GM19438 (cell line): Measurements from ENCODE around the gene SH3GL1.

Experiments used
- ATAC-seq: cut with Tn5 transposase; IDR thresholded peaks from one replicate; pipeline ENCODE4 v1.9.1; 2021; ENCODE audit warnings: low read depth; ENCODE audit not compliant: unreplicated experiment

Gene SH3GL1

GRCh38 chr19:4432918-4433506 lies 32.7 kb upstream of the SH3GL1 start:
- no peak for ATAC-seq

GRCh38 chr19:4431808-4432674 lies 31.7 kb upstream of the SH3GL1 start:
- ATAC-seq, result no peak

- no peak for ATAC-seq
These were observed 30.9 kb upstream of the SH3GL1 start for GRCh38 chr19:4431296-4431695.

- ATAC-seq, result no peak
These were observed 30.4 kb upstream of the SH3GL1 start for GRCh38 chr19:4430760-4431159.

GRCh38 chr19:4429771-4430171 lies 29.4 kb upstream of the SH3GL1 start:
- no peak for ATAC-seq

GRCh38 chr19:4429256-4429655 lies 28.9 kb upstream of the SH3GL1 start:
- ATAC-seq, result no peak

GRCh38 chr19:4428326-4428975 lies 28.1 kb upstream of the SH3GL1 start:
- no peak for ATAC-seq

- ATAC-seq, result no peak
These were observed 25.2 kb upstream of the SH3GL1 start for GRCh38 chr19:4425537-4425936.

GRCh38 chr19:4423416-4424126 lies 23.2 kb upstream of the SH3GL1 start:
- no peak for ATAC-seq

GRCh38 chr19:4416268-4416667 lies 15.9 kb upstream of the SH3GL1 start:
- ATAC-seq, result no peak

GRCh38 chr19:4415352-4415751 lies 15.0 kb upstream of the SH3GL1 start:
- ATAC-seq, result no peak

- no peak for ATAC-seq
These were observed 14.5 kb upstream of the SH3GL1 start for GRCh38 chr19:4414800-4415321.

GRCh38 chr19:4414144-4414799 lies 13.9 kb upstream of the SH3GL1 start:
- ATAC-seq, result no peak

GRCh38 chr19:4413588-4413987 lies 13.2 kb upstream of the SH3GL1 start:
- ATAC-seq, result no peak

GRCh38 chr19:4409123-4409933 lies 9.0 kb upstream of the SH3GL1 start:
- ATAC-seq, result no peak

GRCh38 chr19:4406626-4407025 lies 6.3 kb upstream of the SH3GL1 start:
- ATAC-seq, result no peak

- no peak for ATAC-seq
These were observed 5.6 kb upstream of the SH3GL1 start for GRCh38 chr19:4405977-4406376.

- ATAC-seq, result no peak
These were observed 2.8 kb upstream of the SH3GL1 start for GRCh38 chr19:4403005-4403761.
